GM18870 (cell line): ENCODE results near the gene EPB41L3.
"Not testable (repeated sequence)": the region's sequence is repeated elsewhere in the genome, so short reads cannot be mapped to it uniquely, and the experiment has no call there.

Experiments used
- ATAC-seq: cut with Tn5 transposase; IDR thresholded peaks from one replicate; pipeline ENCODE4 v1.9.1; 2021; ENCODE audit warnings: moderate library complexity; ENCODE audit not compliant: unreplicated experiment

EPB41L3 gene

GRCh38 chr18:5500158-5500939, 43.4 kb downstream of the EPB41L3 start:
- no peak for ATAC-seq

- no peak for ATAC-seq
Measured at GRCh38 chr18:5498452-5498851, 45.3 kb downstream of the EPB41L3 start.

- ATAC-seq = no peak
Measured at GRCh38 chr18:5496305-5496704, 47.5 kb downstream of the EPB41L3 start.

GRCh38 chr18:5490753-5491480, 52.9 kb downstream of the EPB41L3 start:
- ATAC-seq = no peak

GRCh38 chr18:5488844-5489243, 55.0 kb downstream of the EPB41L3 start:
- ATAC-seq = no peak

- ATAC-seq = not testable (repeated sequence)
Measured at GRCh38 chr18:5488044-5488443, 55.8 kb downstream of the EPB41L3 start.

- no peak for ATAC-seq
Measured at GRCh38 chr18:5484526-5484925, 59.3 kb downstream of the EPB41L3 start.

GRCh38 chr18:5481621-5482020, 62.2 kb downstream of the EPB41L3 start:
- no peak for ATAC-seq

- ATAC-seq = no peak
Measured at GRCh38 chr18:5478261-5478660, 65.5 kb downstream of the EPB41L3 start.

GRCh38 chr18:5476961-5477800, 66.6 kb downstream of the EPB41L3 start:
- no peak for ATAC-seq

- no peak for ATAC-seq
Measured at GRCh38 chr18:5475267-5475666, 68.5 kb downstream of the EPB41L3 start.

GRCh38 chr18:5469340-5469739, 74.5 kb downstream of the EPB41L3 start:
- no peak for ATAC-seq

GRCh38 chr18:5468394-5468793, 75.4 kb downstream of the EPB41L3 start:
- ATAC-seq = no peak

GRCh38 chr18:5467671-5468070, 76.1 kb downstream of the EPB41L3 start:
- no peak for ATAC-seq

GRCh38 chr18:5466256-5466655, 77.5 kb downstream of the EPB41L3 start:
- ATAC-seq = no peak

GRCh38 chr18:5464251-5464650, 79.5 kb downstream of the EPB41L3 start:
- no peak for ATAC-seq

GRCh38 chr18:5463831-5464230, 80.0 kb downstream of the EPB41L3 start:
- ATAC-seq = no peak

- ATAC-seq = no peak
Measured at GRCh38 chr18:5463390-5463789, 80.4 kb downstream of the EPB41L3 start.

GRCh38 chr18:5462227-5462626, 81.6 kb downstream of the EPB41L3 start:
- no peak for ATAC-seq

GRCh38 chr18:5461041-5461440, 82.8 kb downstream of the EPB41L3 start:
- no peak for ATAC-seq

GRCh38 chr18:5457462-5457957, 86.3 kb downstream of the EPB41L3 start:
- ATAC-seq = no peak
